Stimulated activated CD8-positive, alpha-beta memory T cell treated with anti-CD3 and anti-CD28 coated beads, Interleukin-15, amount 100 ng/mL, for 24 hours (primary cell): ENCODE data around the gene ACP3.
A peak's percentile ranks its signal among the peaks of the same experiment; 100 is the strongest.

Experiments
- DNase-seq: peaks from one replicate; pipeline ENCODE4 v3.0.0-alpha.2; 2020; ENCODE audit warnings: low read depth

The ACP3 gene

GRCh38 chr3:132318451-132318850, 1.2 kb downstream of the ACP3 start:
- DNase-seq, result no peak

DNA sequence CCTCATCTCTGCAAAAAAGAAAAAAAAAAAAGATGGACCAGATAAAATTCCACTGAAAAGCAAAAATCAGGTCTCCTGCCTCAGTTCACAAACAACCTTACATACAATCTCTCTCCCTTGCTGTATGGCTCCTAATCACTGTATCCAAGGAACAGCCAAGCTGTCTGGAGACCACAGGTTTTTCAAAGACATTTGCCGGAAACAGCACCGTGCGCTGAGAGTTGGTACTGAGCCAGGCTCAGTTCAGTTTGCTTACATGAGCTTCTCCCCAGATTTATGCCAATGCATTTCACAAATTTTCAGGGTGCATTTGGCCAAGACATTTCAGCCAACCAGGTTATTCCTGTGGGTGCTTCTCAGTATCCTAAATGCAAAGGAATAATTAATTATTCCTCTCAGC, 4.1 kb downstream of the ACP3 start:
- no peak for DNase-seq

DNA sequence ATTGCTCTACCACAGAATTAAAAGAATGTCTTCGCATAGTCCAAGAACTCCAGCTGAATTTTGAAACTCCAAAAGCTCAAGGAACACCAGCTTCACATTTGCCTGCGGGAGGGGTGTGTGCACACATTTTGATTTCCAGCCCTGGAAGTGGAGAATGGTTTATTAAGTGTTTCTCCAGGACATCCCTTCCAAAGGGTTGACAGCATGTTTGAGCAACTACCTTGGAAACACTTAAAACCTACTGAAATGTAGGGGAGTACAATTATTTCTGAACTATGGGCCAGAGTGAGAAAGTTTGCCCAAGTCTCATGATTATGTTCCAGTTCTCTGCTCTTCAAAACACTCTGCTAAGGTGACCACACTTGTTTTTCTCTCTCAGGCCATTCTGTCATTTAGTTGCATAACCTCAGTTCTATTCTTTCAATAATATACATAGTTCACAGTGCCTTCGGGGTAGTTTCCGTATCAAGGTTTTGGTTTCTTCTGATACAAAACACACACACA, 7.9 kb downstream of the ACP3 start:
- DNase-seq, result no peak

DNA sequence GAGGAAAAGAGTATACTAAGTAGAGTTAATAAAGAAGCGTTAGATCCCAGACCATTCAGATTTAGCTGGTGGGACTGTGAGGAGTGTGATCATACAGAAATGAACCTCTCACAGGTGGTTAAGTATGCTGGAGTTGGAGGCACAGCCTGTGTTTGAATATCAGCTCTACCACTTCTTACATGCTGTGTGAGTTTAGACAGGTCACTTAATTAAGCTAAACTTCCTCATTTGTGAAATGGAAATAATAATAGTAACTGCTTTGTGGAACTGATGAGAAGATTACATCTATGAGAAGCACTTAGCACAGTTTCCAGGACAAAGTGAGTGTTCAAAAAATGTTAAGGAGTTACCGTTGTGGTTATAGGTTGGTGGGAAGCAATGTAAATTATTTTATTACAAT, 8.4 kb downstream of the ACP3 start:
- no peak for DNase-seq

DNA sequence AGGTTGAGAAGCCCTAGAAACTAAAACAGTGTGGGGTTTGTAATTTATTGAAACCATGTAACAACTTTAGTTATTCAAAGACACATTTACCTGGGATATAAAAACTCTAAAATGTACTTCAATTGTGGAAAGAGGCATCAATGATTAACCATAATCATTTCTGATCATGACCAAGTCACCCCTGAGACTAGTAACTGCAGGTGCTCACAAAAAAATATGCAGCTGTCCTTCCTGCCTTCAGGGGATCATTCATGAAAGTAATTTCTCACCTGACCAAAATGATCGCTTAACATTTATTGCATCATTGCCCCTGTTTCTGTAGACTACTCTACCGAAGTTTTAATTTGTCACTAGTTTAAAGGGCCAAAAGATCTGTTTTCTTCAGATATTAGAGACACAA, 9.0 kb downstream of the ACP3 start:
- DNase-seq, result no peak

DNA sequence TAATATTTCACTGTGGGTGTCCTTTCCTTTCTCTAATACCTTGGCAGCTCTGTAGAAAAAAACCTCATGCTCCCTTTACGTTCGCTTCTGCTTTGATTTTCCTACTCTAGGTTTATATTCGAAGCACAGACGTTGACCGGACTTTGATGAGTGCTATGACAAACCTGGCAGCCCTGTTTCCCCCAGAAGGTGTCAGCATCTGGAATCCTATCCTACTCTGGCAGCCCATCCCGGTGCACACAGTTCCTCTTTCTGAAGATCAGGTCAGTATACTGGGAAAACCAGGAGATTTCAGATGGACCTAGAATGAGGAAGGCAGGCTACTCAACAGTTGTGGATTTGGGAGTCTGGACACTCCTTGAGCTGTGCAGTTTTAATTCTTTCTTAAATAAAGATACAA, 14.9 kb downstream of the ACP3 start:
- no peak for DNase-seq

GRCh38 chr3:132332508-132332907, 15.3 kb downstream of the ACP3 start:
- DNase-seq, result no peak

DNA sequence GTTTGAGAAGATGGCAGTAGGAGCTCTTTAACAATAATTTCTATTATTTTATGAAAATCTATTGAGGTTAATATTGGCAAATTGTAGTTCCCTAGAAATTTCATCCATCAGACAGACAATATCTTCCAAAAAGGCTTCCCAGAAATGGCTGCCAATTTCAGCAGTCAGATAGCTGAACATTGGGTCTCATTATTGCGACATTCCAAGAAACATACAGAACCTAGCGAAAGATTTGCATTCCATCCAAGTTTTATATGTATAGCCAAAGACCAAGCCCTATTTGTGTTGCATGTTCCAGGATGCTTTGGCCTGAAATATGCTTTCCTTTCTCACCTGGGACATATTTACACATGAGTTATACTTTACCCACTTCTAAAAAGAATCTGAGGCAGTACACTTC, 24.5 kb downstream of the ACP3 start:
- no peak for DNase-seq

GRCh38 chr3:132342183-132342582, 25.0 kb downstream of the ACP3 start:
- DNase-seq, result no peak

GRCh38 chr3:132342610-132343009, 25.4 kb downstream of the ACP3 start:
- no peak for DNase-seq

GRCh38 chr3:132343018-132343612, 25.9 kb downstream of the ACP3 start:
- no peak for DNase-seq

GRCh38 chr3:132344666-132345280, 27.6 kb downstream of the ACP3 start:
- DNase-seq, result no peak

- DNase-seq, result no peak
These were observed 29.9 kb downstream of the ACP3 start for GRCh38 chr3:132346841-132347736.

DNA sequence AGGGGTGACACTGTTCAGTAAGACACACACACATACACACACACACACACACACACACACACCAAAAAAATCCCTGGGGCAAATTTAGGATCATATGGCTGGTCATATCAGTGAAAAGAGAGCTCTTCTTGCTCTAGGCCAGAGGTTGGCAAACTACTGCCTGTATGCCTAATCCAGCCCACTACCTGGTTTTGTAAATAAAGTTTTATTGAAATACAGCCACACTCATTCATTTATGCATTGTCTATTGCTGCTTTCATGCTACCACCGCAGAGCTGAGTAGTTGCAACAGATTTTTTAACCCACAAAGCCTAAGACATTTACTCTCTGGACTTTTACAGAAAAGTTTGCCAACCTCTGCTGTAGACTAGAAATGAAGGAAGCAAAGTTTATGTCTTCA, 30.6 kb downstream of the ACP3 start:
- DNase-seq, result no peak

- no peak for DNase-seq
These were observed 31.3 kb downstream of the ACP3 start for GRCh38 chr3:132348531-132348930.

GRCh38 chr3:132350814-132351213, 33.6 kb downstream of the ACP3 start:
- DNase-seq, result no peak

DNA sequence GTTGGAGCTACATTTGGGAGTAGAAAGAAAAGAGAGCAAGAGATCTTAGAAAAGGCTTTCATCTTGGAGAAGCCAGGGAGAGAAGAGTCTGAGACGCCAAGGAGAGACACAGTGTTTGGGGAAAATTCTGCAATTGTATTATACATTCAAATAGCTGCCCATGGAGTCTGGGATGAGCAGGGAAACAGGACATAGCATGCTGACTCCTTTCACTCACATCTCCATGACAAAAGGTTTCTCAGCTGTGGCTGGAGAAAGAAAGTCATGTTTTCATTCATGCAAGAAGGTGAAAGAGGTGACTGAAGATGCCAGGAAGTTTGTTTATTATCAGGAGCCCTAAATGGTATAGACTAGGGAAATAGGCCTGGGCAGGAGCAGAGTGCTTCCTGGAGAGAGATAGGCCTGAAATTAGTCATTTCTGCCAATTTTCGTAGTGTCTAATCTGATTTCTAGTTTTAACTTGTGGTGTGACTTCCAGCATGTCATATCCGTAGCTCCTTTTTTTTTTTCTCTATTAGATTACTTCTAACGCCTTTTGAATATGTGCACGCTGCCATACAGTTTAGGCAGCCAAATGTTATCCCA, 34.1 kb downstream of the ACP3 start:
- DNase-seq, result no peak

GRCh38 chr3:132352556-132353143, 35.4 kb downstream of the ACP3 start:
- peak; percentile 25 for DNase-seq

GRCh38 chr3:132354916-132355702, 37.9 kb downstream of the ACP3 start:
- DNase-seq, result no peak

DNA sequence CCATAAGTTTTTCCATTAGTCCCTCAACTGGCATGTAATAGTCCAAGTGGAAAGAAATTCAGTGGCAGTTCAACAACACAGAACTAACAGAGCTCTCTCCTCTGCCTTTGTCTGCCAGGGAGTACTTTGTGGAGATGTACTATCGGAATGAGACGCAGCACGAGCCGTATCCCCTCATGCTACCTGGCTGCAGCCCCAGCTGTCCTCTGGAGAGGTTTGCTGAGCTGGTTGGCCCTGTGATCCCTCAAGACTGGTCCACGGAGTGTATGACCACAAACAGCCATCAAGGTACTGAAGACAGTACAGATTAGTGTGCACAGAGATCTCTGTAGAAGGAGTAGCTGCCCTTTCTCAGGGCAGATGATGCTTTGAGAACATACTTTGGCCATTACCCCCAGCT, 39.4 kb downstream of the ACP3 start:
- no peak for DNase-seq

DNA sequence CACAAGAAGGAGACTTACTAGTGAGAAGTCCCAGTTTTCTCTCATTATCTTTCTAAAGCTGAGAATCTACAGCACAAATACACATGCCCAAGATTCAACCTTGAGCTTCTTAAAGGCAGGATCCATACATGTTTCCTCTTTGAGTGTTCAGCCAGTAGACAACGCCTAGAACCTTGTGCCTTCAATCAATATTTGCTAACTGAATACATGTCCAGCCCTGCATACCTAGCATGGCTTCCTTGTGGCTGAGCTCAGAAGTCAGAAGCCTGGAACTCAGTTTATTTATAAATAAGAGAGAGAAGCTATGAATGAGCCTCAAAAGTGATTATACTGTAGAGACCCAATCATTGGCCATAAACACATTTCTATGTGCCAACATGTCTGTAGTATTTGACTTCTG, 43.5 kb downstream of the ACP3 start:
- no peak for DNase-seq

- DNase-seq, result no peak
These were observed 45.1 kb downstream of the ACP3 start for GRCh38 chr3:132362329-132362728.
